KMS-11 (cell line): ENCODE measurements around the gene KRTAP10-9.

ENCODE experiments used
- H2AFZ ChIP-seq: fragments of 200-600 bp; sonication (generic); 2 replicates; pipeline ENCODE4 v1.6.1; 2016; ENCODE audit warnings: antibody characterized with exemption, mixed run types, low read depth
- H3K27ac ChIP-seq: fragments of 200-600 bp; sonication (generic); 2 replicates; pipeline ENCODE4 v1.6.1; 2016; ENCODE audit warnings: mild to moderate bottlenecking, mixed run types
- H3K27me3 ChIP-seq: fragments of 200-600 bp; sonication (generic); 2 replicates; pipeline ENCODE4 v1.6.1; 2017; ENCODE audit warnings: mild to moderate bottlenecking, low read depth, mixed run types, moderate library complexity; ENCODE audit not compliant: insufficient read depth
- H3K36me3 ChIP-seq: fragments of 200-600 bp; sonication (generic); 2 replicates; pipeline ENCODE4 v1.6.1; 2017; ENCODE audit warnings: mild to moderate bottlenecking, mixed run types; ENCODE audit not compliant: insufficient read depth
- H3K4me1 ChIP-seq: fragments of 200-600 bp; sonication (generic); 2 replicates; pipeline ENCODE4 v1.6.1; 2016; ENCODE audit warnings: mild to moderate bottlenecking, low read depth, mixed run types; ENCODE audit not compliant: poor library complexity, severe bottlenecking
- H3K4me2 ChIP-seq: fragments of 200-600 bp; sonication (generic); 2 replicates; pipeline ENCODE4 v1.7.0; 2016; ENCODE audit warnings: mild to moderate bottlenecking, mixed run types
- H3K4me3 ChIP-seq: fragments of 200-600 bp; sonication (generic); IDR thresholded peaks from 2 replicates; pipeline ENCODE4 v1.6.1; 2017; ENCODE audit warnings: low read depth, low read length, mixed read lengths; ENCODE audit not compliant: insufficient read depth
- H3K79me2 ChIP-seq: fragments of 200-600 bp; sonication (generic); 2 replicates; pipeline ENCODE4 v1.6.1; 2016; ENCODE audit warnings: low read depth, mixed run types; ENCODE audit not compliant: insufficient read depth
- H3K9ac ChIP-seq: fragments of 200-600 bp; sonication (generic); 2 replicates; pipeline ENCODE4 v1.6.1; 2016; ENCODE audit warnings: mild to moderate bottlenecking, mixed run types
- H4K20me1 ChIP-seq: fragments of 200-600 bp; sonication (generic); 2 replicates; pipeline ENCODE4 v1.6.1; 2016; ENCODE audit warnings: mild to moderate bottlenecking, mixed run types; ENCODE audit not compliant: insufficient read depth
- CTCF ChIP-seq: fragments of 200-600 bp; sonication (generic); conservative IDR thresholded peaks from 2 replicates; pipeline ENCODE4 v1.6.1; 2017; ENCODE audit warnings: low read depth, mild to moderate bottlenecking, antibody characterized with exemption, low read length, moderate library complexity, mixed read lengths

The KRTAP10-9 gene

DNA sequence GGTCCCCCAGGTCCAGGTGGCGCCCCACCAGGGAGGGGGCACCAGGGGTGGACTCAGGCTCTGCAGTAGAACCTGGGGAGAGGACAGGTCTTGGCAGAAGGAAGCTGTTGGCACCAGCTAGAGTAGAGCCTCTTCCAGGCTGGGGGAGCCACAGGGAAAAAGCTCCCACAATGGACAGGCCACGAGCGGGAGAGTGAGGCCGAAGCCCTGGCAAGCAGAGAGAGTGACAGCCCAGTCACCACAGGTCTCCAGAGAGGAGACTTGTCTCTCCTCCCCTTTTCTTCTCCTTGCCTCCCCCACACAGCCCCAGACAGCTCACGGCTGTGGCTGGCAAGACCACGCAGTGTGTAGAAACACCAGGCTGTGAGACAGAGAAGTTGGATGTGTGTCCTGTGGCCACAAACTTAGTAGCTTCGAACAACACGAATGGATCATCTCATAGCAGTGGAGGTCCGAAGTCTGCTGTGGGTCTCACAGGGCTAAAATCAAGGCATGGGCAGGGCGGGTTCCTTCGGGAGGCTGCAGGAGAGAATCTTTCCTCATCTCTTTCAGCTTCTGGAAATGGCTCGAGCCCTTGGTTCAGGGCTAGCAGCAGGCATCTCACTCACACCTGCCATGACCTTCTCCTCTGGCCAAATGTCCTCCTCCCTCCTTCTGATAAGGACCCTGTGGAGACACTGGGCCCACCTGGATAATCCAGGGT, 24.2 kb downstream of the KRTAP10-9 start:
- Histone ChIP-seq H3K4me2 (no peak overlapping the region), H3K4me1 (no peaks in the 10 kb centered on the region), H4K20me1 (no peaks in the 10 kb centered on the region), H2AFZ (no peak overlapping the region), H3K27ac (no peak overlapping the region), H3K36me3 (no peaks in the 10 kb centered on the region), H3K27me3 (peaks cover 68% of the 10 kb centered on the region), H3K9ac (no peak overlapping the region), H3K79me2 (no peaks in the 10 kb centered on the region), H3K4me3 (no peak overlapping the region)
- TF ChIP-seq CTCF = no peak

GRCh38 chr21:44653123-44653522, 26.2 kb downstream of the KRTAP10-9 start:
- H3K79me2 ChIP-seq = no peaks in the 10 kb centered on the region
- H4K20me1 ChIP-seq = no peaks in the 10 kb centered on the region
- peaks cover 52% of the 10 kb centered on the region for H3K27me3 ChIP-seq
- no peak overlapping the region for H2AFZ ChIP-seq
- H3K4me3 ChIP-seq = no peak overlapping the region
- H3K36me3 ChIP-seq = no peaks in the 10 kb centered on the region
- no peak overlapping the region for H3K4me2 ChIP-seq
- H3K4me1 ChIP-seq = no peaks in the 10 kb centered on the region
- no peak overlapping the region for H3K9ac ChIP-seq
- H3K27ac ChIP-seq = no peak overlapping the region
- no peak for TF ChIP-seq CTCF

GRCh38 chr21:44653656-44654575, 27.0 kb downstream of the KRTAP10-9 start:
- no peak overlapping the region for H2AFZ ChIP-seq
- H3K79me2 ChIP-seq = no peaks in the 10 kb centered on the region
- no peaks in the 10 kb centered on the region for H4K20me1 ChIP-seq
- no peaks in the 10 kb centered on the region for H3K36me3 ChIP-seq
- H3K4me1 ChIP-seq = no peaks in the 10 kb centered on the region
- no peak overlapping the region for H3K27ac ChIP-seq
- no peak overlapping the region for H3K9ac ChIP-seq
- peaks cover 46% of the 10 kb centered on the region for H3K27me3 ChIP-seq
- H3K4me3 ChIP-seq = no peak overlapping the region
- no peak overlapping the region for H3K4me2 ChIP-seq
- no peak for TF ChIP-seq CTCF

DNA sequence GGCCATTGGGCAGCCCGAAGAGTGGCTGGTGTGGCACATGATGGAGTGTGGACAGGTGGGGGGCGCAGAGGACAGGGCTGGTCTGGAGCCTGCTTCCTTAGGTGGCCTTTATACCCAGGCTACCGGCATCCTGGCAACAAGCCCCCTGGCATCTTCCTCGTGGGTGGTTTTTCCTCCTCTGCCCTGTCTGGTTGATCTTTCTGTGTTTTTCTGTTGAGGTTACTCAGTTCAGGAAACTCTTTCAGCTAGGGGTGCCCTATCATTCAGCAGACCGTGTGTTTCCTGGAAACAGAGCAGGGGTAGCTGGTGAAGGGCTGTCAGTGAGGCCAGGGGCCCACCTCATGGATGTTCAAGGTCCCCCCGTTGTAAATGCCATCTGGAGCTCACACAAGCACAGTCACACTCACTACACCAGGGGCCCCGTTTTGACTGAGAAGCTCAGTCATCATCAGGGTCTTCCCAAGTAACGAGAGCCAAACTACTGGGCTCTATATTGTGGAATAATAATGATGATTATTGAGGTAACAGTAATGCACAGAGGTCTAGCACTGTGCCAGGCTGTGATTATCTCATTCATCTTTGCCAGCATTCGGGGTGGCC, 27.8 kb downstream of the KRTAP10-9 start, which contains the start of gene KRTAP12-4:
Gene KRTAP12-4 (minus strand): TSS at position 84 of the 600 bp plus-strand sequence. CDS start 45 bp downstream, at position 39.
- no peaks in the 10 kb centered on the region for H3K79me2 ChIP-seq
- H3K4me1 ChIP-seq = no peaks in the 10 kb centered on the region
- no peak within 1 kb of the TSS for H3K4me3 ChIP-seq
- no peak within 1 kb of the TSS for H3K9ac ChIP-seq
- H3K36me3 ChIP-seq = no peaks in the 10 kb centered on the region
- TF ChIP-seq CTCF = no peak
- no peaks in the 10 kb centered on the region for H4K20me1 ChIP-seq
- peaks cover 44% of the 10 kb centered on the region for H3K27me3 ChIP-seq
- no peak within 1 kb of the TSS for H3K4me2 ChIP-seq
- no peak within 1 kb of the TSS for H2AFZ ChIP-seq
- no peak within 1 kb of the TSS for H3K27ac ChIP-seq
